IPS-20b (cell line): Measurements from ENCODE around the gene STRADB.
A peak's percentile ranks its signal among the peaks of the same experiment; 100 is the strongest.

Experiments
- H3K27ac ChIP-seq: one replicate; pipeline ENCODE4 v1.5.1; 2013; ENCODE audit warnings: low read length
- H3K27me3 ChIP-seq: 2 replicates; pipeline ENCODE4 v1.6.1; 2013; ENCODE audit warnings: mild to moderate bottlenecking, low read length, inconsistent platforms; ENCODE audit not compliant: insufficient read depth
- H3K36me3 ChIP-seq: 2 replicates; pipeline ENCODE4 v1.6.1; 2013; ENCODE audit warnings: low read depth, mild to moderate bottlenecking, inconsistent platforms, low read length, moderate library complexity; ENCODE audit not compliant: insufficient read depth
- H3K4me1 ChIP-seq: 2 replicates; pipeline ENCODE4 v1.6.1; 2013; ENCODE audit warnings: mild to moderate bottlenecking, control low read depth, inconsistent platforms, low read length, moderate library complexity; ENCODE audit not compliant: insufficient read depth
- H3K4me3 ChIP-seq: 2 replicates; pipeline ENCODE4 v1.5.1; 2013; ENCODE audit warnings: mild to moderate bottlenecking, low read length, inconsistent platforms
- H3K9ac ChIP-seq: 2 replicates; pipeline ENCODE4 v1.6.1; 2013; ENCODE audit warnings: low read depth, mild to moderate bottlenecking, inconsistent platforms, low read length, moderate library complexity
- H3K9me3 ChIP-seq: 2 replicates; pipeline ENCODE4 v1.6.1; 2013; ENCODE audit warnings: mild to moderate bottlenecking, low read depth, low read length, inconsistent platforms; ENCODE audit not compliant: insufficient read depth

Gene STRADB

DNA sequence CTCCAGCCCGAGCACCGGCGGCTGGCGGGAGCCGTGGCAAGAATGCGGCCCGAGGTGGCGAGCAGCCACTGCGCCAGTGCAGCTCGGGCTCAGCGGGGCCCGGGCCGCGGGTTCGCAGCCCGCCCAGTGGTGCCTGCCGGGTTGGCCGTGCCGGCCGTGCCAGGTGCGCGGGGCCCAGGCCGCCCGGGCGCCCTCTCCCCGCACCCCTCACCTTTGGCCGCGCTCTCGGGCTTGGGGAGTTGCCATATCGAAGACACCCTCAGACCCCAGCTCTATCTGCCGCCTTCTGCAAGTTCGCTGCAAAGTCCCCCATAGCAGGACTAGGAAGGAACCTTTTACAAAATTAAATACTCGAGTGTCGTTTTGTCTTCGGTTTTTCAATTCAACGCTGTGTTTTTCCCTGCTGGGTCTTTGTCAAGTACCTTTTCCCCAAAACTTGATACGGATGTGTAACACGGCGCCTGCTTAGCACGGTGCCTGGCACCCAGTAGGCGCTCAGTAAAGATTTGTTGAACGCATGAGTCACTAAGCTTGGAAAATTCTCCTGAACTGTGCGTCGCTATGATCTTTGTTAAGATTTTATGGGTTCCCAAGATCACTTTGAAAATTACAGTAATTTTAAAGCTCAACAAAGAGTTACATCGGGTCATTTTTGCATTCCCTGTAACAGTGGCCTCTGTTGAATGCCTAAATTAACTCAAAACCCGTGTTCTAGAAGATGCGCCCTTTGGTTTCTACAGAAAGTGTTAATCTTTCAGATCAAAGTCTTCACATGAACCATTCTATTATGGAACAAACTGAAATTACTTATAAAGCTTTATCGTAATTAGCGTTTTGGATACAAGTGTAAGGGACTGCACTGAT is 750 bp downstream of the STRADB start:
- Histone ChIP-seq H3K27me3 (peaks cover 9% of the 10 kb centered on the region; the same call in 1 of the 2 replicates), H3K9ac (peak overlapping the region; percentile 71), H3K36me3 (no peaks in the 10 kb centered on the region), H3K9me3 (no peaks in the 10 kb centered on the region), H3K4me1 (no peaks in the 10 kb centered on the region), H3K4me3 (peak overlapping the region; percentile 83), H3K27ac (no peak overlapping the region)

DNA sequence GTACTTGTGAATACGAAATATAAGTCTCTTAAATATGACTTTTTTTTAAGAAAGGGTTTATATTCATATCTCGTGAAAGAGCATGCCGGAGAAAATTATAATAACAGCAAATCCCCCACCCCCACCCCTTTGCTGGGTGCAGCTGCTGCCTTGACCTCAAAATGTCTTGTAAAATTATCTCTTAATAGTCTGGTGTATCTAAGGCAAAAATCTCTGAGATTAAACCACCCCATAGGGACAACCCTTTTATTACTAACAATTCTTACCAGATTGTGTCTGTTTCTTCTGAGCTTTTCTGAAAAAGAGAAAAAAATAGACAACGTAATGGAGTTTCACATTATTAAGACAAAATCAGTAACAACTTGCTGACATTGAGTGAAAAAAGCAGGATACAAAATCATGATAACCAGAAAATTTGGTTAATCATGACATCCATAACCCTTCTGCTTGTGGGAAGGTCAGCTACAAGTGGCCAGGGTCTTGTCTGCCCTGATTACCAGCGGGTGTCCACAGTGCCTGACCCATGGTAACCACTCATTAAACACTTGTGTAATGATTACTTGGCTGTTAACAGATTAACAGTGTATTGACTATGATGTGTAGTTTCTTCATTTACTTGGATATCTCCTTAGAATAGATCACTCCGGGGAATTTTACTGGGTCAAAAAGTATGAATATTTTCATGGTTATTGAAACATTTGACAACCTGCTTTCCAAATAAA is 1.5 kb downstream of the STRADB start:
- H3K27ac ChIP-seq: no peak overlapping the region
- H3K9me3 ChIP-seq: no peaks in the 10 kb centered on the region
- no peaks in the 10 kb centered on the region for H3K36me3 ChIP-seq
- H3K4me3 ChIP-seq: peak overlapping the region; percentile 83
- H3K9ac ChIP-seq: peak overlapping the region; percentile 71
- H3K4me1 ChIP-seq: no peaks in the 10 kb centered on the region
- H3K27me3 ChIP-seq: peaks cover 9% of the 10 kb centered on the region; the same call in 1 of the 2 replicates

DNA sequence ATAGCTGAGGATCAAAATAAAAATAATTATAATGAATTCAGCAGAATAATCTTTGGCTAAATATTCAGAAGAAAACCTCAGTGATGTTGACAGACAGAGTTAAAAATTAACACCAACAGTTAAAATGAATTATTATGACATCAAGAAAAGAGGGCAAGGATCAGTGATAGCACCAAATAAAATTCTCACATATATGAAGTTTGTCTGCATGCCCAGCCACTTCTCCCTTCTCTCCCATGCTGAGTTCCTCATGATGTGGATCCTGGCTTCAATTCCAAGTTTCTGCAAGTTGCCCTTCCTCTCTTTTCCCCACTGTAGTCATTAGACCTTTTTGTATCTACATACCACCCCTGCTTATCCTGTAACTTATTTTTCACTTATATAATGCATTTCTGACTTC is 6.8 kb downstream of the STRADB start:
- Histone ChIP-seq H3K27ac (no peak overlapping the region), H3K27me3 (peaks cover 1% of the 10 kb centered on the region; the same call in 1 of the 2 replicates), H3K4me1 (no peaks in the 10 kb centered on the region), H3K9me3 (no peaks in the 10 kb centered on the region), H3K4me3 (no peak overlapping the region), H3K9ac (no peak overlapping the region), H3K36me3 (peaks cover 12% of the 10 kb centered on the region)

DNA sequence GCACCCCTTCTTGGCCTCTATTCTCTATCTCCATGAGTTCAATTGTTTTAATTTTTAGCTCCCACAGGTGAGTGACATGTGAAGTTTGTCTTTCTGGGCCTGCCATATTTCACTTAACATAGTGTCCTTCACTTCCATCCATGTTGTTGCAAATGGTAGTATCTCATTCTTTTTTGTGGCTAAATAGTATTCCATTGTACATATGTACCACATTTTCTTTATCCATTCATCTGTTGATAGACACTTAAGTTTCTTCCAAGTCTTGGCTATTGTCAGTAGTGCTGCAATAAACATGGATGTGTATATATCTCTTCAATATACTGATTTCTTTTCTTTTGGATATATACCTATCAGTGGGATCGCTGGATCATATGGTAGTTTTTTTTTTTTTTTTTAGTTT is 9.0 kb downstream of the STRADB start:
- Histone ChIP-seq H3K36me3 (peaks cover 12% of the 10 kb centered on the region), H3K27ac (no peak overlapping the region), H3K27me3 (no peaks in the 10 kb centered on the region), H3K4me1 (no peaks in the 10 kb centered on the region), H3K9me3 (no peaks in the 10 kb centered on the region), H3K9ac (no peak overlapping the region), H3K4me3 (no peak overlapping the region)

DNA sequence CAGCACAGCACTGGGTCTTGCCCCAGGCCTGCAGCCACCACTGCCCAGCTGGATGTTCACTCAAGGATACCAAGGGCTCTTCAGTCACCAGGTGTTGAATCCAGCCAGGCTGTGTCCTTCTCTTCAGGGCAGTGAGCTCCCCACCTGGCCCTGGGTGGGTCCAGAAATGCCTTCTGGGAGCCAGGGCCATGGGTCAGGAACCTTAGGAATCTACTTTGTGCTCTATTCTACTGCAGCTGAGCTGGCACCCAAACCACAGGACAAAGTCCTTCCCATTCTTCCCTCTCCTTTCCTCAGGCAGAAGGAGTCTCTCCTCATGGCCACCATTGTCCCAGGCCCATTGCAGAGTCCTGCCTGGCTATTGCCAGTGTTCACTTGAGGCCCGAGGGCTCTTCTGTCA is 13.0 kb downstream of the STRADB start:
- H3K9ac ChIP-seq: no peak overlapping the region
- peaks cover 4% of the 10 kb centered on the region; the same call in 1 of the 2 replicates for H3K36me3 ChIP-seq
- H3K27me3 ChIP-seq: no peaks in the 10 kb centered on the region
- H3K4me3 ChIP-seq: no peak overlapping the region
- no peak overlapping the region for H3K27ac ChIP-seq
- no peaks in the 10 kb centered on the region for H3K4me1 ChIP-seq
- H3K9me3 ChIP-seq: no peaks in the 10 kb centered on the region

DNA sequence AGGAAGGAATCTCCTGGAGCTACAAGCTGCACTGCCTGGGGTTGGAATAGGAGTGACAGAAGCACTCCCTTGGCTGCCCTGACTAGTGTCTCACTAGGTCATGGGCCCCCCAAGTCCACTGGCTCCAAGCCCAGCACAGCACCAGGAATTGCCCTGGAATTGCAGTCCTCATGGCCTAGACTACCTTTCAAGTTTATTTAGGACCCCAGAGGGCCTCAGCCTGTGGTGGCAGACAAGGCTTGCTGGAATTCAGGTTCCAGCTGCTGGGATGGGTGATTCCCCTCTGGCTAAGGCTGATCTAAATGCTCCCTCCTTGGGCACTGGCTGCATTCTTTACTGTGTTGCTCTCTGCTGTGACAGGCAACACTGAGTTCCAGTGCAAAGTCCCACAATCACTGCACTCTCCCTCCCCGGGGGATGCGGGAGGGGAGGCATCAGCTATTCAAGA is 14.0 kb downstream of the STRADB start:
- no peaks in the 10 kb centered on the region for H3K9me3 ChIP-seq
- no peak overlapping the region for H3K4me3 ChIP-seq
- no peaks in the 10 kb centered on the region for H3K4me1 ChIP-seq
- H3K27me3 ChIP-seq: no peaks in the 10 kb centered on the region
- H3K36me3 ChIP-seq: peaks cover 2% of the 10 kb centered on the region; the same call in 1 of the 2 replicates
- no peak overlapping the region for H3K9ac ChIP-seq
- no peak overlapping the region for H3K27ac ChIP-seq

DNA sequence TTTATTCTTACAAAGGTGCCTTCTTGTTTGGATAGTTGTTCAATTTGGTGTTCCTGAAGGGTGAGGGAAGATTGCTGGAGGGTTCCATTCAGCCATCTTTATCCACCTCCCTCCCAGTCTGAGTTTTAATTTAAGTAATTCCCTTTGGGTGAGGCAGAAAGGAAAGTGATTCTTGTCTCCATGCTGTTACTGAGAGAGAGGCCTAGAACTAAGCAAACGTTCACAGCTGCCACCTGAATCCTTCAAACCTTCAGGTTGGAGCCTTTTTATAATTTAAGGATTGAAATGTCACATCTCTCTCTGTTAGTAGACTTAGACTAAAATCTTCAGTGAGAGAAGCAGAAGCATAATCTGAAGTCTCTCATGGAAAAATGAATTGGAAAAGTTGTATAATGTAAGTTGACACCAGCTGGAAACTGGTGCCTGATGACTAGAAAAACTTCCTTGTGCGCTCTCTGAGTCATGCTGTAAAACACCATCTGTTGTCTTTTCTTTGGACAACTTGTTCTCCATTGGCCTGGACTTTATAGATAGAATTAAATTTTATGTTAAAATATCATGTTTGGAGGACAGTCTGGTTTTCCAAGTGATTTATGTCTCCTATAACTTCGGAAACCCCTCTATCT is 14.6 kb downstream of the STRADB start:
- Histone ChIP-seq H3K9me3 (no peaks in the 10 kb centered on the region), H3K27me3 (no peaks in the 10 kb centered on the region), H3K27ac (no peak overlapping the region), H3K4me3 (no peak overlapping the region), H3K36me3 (no peaks in the 10 kb centered on the region), H3K9ac (no peak overlapping the region), H3K4me1 (no peaks in the 10 kb centered on the region)

DNA sequence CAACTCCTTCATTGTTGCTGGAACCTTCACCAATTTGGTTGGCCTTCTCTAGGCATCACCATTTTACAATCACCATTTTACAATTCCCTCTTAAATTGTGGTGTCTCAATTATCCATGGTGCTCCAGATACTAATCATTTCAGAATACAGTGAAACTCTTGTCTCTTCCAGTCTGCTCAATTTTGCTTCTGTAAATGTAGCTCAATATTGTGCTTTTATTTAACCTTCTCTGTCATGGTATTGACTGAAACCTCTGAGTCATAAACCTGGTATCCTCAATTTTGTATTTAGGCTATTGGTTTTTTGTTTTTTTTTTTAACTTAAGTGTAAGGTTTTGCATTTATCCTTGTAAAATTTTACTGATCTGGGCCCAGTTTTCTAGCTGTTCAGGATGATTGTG is 16.1 kb downstream of the STRADB start:
- H3K36me3 ChIP-seq: no peaks in the 10 kb centered on the region
- no peak overlapping the region for H3K9ac ChIP-seq
- no peak overlapping the region for H3K4me3 ChIP-seq
- H3K4me1 ChIP-seq: no peaks in the 10 kb centered on the region
- no peaks in the 10 kb centered on the region for H3K27me3 ChIP-seq
- H3K9me3 ChIP-seq: no peaks in the 10 kb centered on the region
- no peak overlapping the region for H3K27ac ChIP-seq

DNA sequence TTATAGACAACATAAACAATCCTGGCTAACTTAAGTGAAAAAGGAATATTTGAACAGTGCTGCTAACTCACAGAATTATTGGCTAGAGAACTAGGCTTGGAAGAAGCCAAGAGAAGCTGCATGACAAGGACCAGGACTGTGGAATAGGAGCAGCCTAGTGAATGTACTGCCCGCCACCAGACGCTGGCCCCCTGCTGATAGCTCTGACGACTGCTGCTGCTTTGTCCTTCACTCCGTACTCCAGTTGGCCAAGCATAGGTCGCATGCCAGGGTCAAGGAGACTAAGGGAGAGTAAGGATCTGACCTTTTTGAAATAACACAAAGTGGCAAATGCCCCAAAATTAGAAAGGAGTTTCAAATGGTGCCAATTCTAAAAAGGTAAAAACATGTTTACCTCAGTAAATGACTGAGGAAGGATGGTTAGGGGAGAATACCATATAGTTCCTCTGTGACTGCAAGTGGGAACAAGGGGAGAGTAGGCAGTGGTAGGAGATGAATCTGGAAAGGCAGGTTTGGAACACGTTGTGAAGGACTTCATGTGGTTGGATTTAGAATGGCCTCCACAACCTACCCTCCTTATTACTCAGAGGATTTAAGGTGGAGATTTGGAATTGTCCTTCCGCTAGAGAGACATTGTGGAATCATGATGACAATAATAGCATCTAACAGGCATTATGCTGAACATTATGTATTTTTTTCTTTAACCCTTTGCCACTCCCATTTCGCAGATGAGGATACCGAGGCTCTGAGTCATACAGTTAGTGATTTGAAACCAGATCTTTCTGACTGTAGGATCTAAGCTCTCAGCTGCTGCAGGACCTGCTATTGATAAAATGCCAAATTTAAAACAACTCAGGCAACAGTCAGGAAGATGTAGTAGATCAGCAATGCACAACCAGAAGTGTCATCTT is 19.5 kb downstream of the STRADB start:
- H3K36me3 ChIP-seq: peaks cover 10% of the 10 kb centered on the region
- H3K9ac ChIP-seq: no peak overlapping the region
- H3K9me3 ChIP-seq: no peaks in the 10 kb centered on the region
- H3K27ac ChIP-seq: no peak overlapping the region
- H3K4me3 ChIP-seq: no peak overlapping the region
- no peaks in the 10 kb centered on the region for H3K4me1 ChIP-seq
- no peaks in the 10 kb centered on the region for H3K27me3 ChIP-seq

DNA sequence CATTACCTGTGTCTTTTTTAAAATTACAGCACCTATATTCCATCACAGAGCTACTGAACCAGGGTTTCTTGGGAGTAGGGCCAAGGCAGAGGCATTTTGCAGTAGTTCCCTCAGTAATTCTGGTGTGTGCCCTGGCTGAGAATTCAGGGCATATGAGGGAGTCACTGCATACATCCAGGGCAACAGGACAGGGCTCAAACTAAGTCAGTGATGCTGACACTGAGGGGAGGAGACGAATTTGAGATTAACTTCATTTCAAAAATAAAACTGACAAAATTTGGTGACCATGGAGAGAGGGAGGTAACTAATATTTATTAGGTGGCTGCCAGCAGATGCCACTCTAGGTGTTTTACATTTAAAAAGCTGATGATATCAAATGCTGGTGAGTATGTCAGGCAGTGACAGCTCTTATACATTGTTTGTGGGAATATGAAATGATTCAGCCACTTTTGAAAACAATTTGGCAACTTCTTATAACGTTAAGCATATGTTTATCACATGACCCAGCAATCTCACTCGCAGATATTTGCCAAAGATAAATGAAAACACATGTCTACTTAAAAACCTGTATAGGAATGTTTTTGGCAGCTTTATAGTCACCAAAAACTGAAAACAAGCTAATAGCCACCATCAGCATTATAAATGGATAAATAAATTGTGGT is 20.3 kb downstream of the STRADB start:
- Histone ChIP-seq H3K4me3 (no peak overlapping the region), H3K9ac (no peak overlapping the region), H3K9me3 (no peaks in the 10 kb centered on the region), H3K27me3 (no peaks in the 10 kb centered on the region), H3K27ac (no peak overlapping the region), H3K36me3 (peaks cover 10% of the 10 kb centered on the region), H3K4me1 (no peaks in the 10 kb centered on the region)
